ENCODE results near the gene MANBA. TPM values are rescaled to one million over a fixed set of nuclear protein-coding genes. Genes with fewer than 3 reads are reported as not detected.
"Not testable (repeated sequence)": the region's sequence is repeated elsewhere in the genome, so short reads cannot be mapped to it uniquely, and the experiment has no call there.

MANBA gene
- total RNA-seq, 1 experiment from 2014 or later, result 13.6 TPM

- no TSS peak for BruUV-seq (replicated peaks)
- H3K9me3 Mint-ChIP-seq (ENCODE audit: low read depth, unreplicated experiment), result no peaks in the 10 kb centered on the region
- intact Hi-C loops (cut with micrococcal nuclease; ENCODE audit: unreplicated experiment), result loop anchor here (5.0 to 10.0 kb wide), 4 partner anchors 90 to 203 kb away; partner anchors contain the start of gene UBE2D3
- H3K4me3 Mint-ChIP-seq (ENCODE audit: low read depth, unreplicated experiment), result no peak overlapping the region
- DNase-seq, result no peak
- CTCF ChIA-PET, result no interaction called here
- peak overlapping the region; percentile 24 for H3K27ac Mint-ChIP-seq (ENCODE audit: unreplicated experiment)
- H3K27me3 Mint-ChIP-seq (ENCODE audit: unreplicated experiment), result no peaks in the 10 kb centered on the region
- no peak for TF ChIP-seq CTCF (IDR thresholded peaks at IDR 0.05; ENCODE audit: unreplicated experiment)
- H3K36me3 Mint-ChIP-seq (ENCODE audit: insufficient read depth, unreplicated experiment), result peaks cover 5% of the 10 kb centered on the region
- peaks cover 64% of the 10 kb centered on the region for H3K4me1 Mint-ChIP-seq (ENCODE audit: low read depth, unreplicated experiment)
Observed at GRCh38 chr4:102624505-102624904, 136.3 kb downstream of the MANBA start.

GRCh38 chr4:102623622-102624021 lies 137.1 kb downstream of the MANBA start:
- H3K4me1 Mint-ChIP-seq (ENCODE audit: low read depth, unreplicated experiment), result peaks cover 63% of the 10 kb centered on the region
- no peak overlapping the region for H3K4me3 Mint-ChIP-seq (ENCODE audit: low read depth, unreplicated experiment)
- no peak for TF ChIP-seq CTCF (IDR thresholded peaks at IDR 0.05; ENCODE audit: unreplicated experiment)
- H3K27ac Mint-ChIP-seq (ENCODE audit: unreplicated experiment), result no peak overlapping the region
- H3K27me3 Mint-ChIP-seq (ENCODE audit: unreplicated experiment), result no peaks in the 10 kb centered on the region
- intact Hi-C loops (cut with micrococcal nuclease; ENCODE audit: unreplicated experiment), result loop anchor here (5.0 to 10.0 kb wide), 4 partner anchors 91 to 204 kb away; partner anchors contain the start of gene UBE2D3
- no peaks in the 10 kb centered on the region for H3K9me3 Mint-ChIP-seq (ENCODE audit: low read depth, unreplicated experiment)
- DNase-seq, result peak; percentile 37
- peaks cover 5% of the 10 kb centered on the region for H3K36me3 Mint-ChIP-seq (ENCODE audit: insufficient read depth, unreplicated experiment)
- CTCF ChIA-PET, result interaction anchor here (1.3 kb wide), 1 partner anchor 409 kb away, joined by 3 read pairs; no protein-coding TSS in a partner anchor
- BruUV-seq (replicated peaks), result no TSS peak

GRCh38 chr4:102620697-102621497 lies 139.9 kb downstream of the MANBA start:
- peaks cover 8% of the 10 kb centered on the region for H3K36me3 Mint-ChIP-seq (ENCODE audit: insufficient read depth, unreplicated experiment)
- peaks cover 47% of the 10 kb centered on the region for H3K4me1 Mint-ChIP-seq (ENCODE audit: low read depth, unreplicated experiment)
- H3K27me3 Mint-ChIP-seq (ENCODE audit: unreplicated experiment), result no peaks in the 10 kb centered on the region
- peak; percentile 55 for DNase-seq
- no TSS peak for BruUV-seq (replicated peaks)
- peak overlapping the region; percentile 80 for H3K27ac Mint-ChIP-seq (ENCODE audit: unreplicated experiment)
- peak; percentile 30 for TF ChIP-seq CTCF (IDR thresholded peaks at IDR 0.05; ENCODE audit: unreplicated experiment)
- CTCF ChIA-PET, result interaction anchor here (0.6 to 1.5 kb wide), 8 partner anchors 96 to 479 kb away, joined by 3 to 11 read pairs (median 4); partner anchors contain the start of genes BDH2 and CISD2
- intact Hi-C loops (cut with micrococcal nuclease; ENCODE audit: unreplicated experiment), result loop anchor here (1.0 to 10.0 kb wide), 6 partner anchors 94 to 470 kb away; partner anchors contain the start of gene UBE2D3
- H3K9me3 Mint-ChIP-seq (ENCODE audit: low read depth, unreplicated experiment), result no peaks in the 10 kb centered on the region
- H3K4me3 Mint-ChIP-seq (ENCODE audit: low read depth, unreplicated experiment), result peak overlapping the region; percentile 60

- not testable (repeated sequence) for H3K9me3 Mint-ChIP-seq (ENCODE audit: low read depth, unreplicated experiment); BruUV-seq (replicated peaks); H3K27me3 Mint-ChIP-seq (ENCODE audit: unreplicated experiment)
- peak; percentile 14 for DNase-seq
- Mint-ChIP-seq H3K4me3 (ENCODE audit: low read depth, unreplicated experiment) (peak overlapping the region; percentile 60), H3K27ac (ENCODE audit: unreplicated experiment) (peak overlapping the region; percentile 80), H3K4me1 (ENCODE audit: low read depth, unreplicated experiment) (peaks cover 38% of the 10 kb centered on the region), H3K36me3 (ENCODE audit: insufficient read depth, unreplicated experiment) (peaks cover 13% of the 10 kb centered on the region)
- intact Hi-C loops (cut with micrococcal nuclease; ENCODE audit: unreplicated experiment), result loop anchor here (1.0 to 10.0 kb wide), 5 partner anchors 95 to 389 kb away; partner anchors contain the start of gene UBE2D3
- CTCF ChIA-PET, result interaction anchor here (0.7 to 1.5 kb wide), 7 partner anchors 97 to 480 kb away, joined by 3 to 11 read pairs (median 4); partner anchors contain the start of genes BDH2 and CISD2
Observed at GRCh38 chr4:102619776-102620631, 140.8 kb downstream of the MANBA start.

DNA sequence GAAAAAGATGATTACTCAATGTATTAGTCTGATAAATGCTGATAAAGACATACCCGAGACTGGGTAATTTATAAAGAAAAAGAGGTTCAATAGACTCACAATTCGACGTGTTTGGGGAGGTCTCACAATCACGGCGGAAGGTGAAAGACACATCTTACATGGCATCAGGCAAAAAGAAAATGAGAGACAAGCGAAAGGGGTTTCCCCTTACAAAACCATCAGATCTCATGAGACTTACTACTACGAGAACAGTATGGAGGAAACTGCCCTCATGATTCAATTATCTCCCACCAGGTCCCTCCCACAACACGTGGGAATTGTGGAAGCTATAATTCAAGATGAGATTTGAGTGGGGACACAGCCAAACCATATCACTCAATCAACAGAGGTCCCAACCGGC lies 141.7 kb downstream of the MANBA start:
- intact Hi-C loops (cut with micrococcal nuclease; ENCODE audit: unreplicated experiment); CTCF ChIA-PET; BruUV-seq (replicated peaks); H3K27me3 Mint-ChIP-seq (ENCODE audit: unreplicated experiment); DNase-seq; H3K9me3 Mint-ChIP-seq (ENCODE audit: low read depth, unreplicated experiment); H3K4me3 Mint-ChIP-seq (ENCODE audit: low read depth, unreplicated experiment); H3K27ac Mint-ChIP-seq (ENCODE audit: unreplicated experiment): not testable (repeated sequence)
- peaks cover 29% of the 10 kb centered on the region for H3K4me1 Mint-ChIP-seq (ENCODE audit: low read depth, unreplicated experiment)
- H3K36me3 Mint-ChIP-seq (ENCODE audit: insufficient read depth, unreplicated experiment), result peaks cover 21% of the 10 kb centered on the region

Data from Calu3 (cell line).